ENCODE results near the gene NDUFS3.
"Not testable (repeated sequence)": the region's sequence is repeated elsewhere in the genome, so short reads cannot be mapped to it uniquely, and the experiment has no call there.

NDUFS3 gene

DNA sequence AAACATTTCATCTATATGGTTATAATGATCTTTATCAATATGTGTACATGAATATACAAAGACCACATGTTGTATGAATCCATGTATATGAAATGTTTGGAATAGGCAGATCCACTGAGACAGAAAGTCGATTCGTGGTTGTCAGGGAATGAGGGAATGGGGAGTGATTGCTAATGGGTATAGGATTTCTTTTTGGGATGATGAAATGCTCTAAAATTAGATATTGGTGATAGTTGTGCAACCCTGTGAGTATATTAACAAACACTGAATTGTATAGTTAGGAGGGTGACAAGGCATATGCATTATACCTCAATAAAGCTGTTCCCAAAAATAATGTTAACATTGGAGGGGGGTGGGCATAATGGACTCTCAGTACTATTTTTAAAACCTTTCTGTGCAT, 18.4 kb upstream of the NDUFS3 start:
- no peak for DNase-seq (ENCODE audit: low read depth)

- not testable (repeated sequence) for DNase-seq (ENCODE audit: low read depth)
These were observed 16.5 kb upstream of the NDUFS3 start for GRCh38 chr11:47562393-47562792.

- DNase-seq (ENCODE audit: low read depth) = not testable (repeated sequence)
These were observed 14.5 kb upstream of the NDUFS3 start for GRCh38 chr11:47564366-47564765.

- no peak for DNase-seq (ENCODE audit: low read depth)
These were observed 13.9 kb upstream of the NDUFS3 start for GRCh38 chr11:47564933-47565339.

GRCh38 chr11:47565340-47566148, 13.3 kb upstream of the NDUFS3 start, which contains the start of gene PTPMT1:
PTPMT1 (plus strand) TSS chr11:47565599; CDS start chr11:47565623, 24 bp downstream.
- peak; percentile 40 for DNase-seq (ENCODE audit: low read depth)

DNA sequence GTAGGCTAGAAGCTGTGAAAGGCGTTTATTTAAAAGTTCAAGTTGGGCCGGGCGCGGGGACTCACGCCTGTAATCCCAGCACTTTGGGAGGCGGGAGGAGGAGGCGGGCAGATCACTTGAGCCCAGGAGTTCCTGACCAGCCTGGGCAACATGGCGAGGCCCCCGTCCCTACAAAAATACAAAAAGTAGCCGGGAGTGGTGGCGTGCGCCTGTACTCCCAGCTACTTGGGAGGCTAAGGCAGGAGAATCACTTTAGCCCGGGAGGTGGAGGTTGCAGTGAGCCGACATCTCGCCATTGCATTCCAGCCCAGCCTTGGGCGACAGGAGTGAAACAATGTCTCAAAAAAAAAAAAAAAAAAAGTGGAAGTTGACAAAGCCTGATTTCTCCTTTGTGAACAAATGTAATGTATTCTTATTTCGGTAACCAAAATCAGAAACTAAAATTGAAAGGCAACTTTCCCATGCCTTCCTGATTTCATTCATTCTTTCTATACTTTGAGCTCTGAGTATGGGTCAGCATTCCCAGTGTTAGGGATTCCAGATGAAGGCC, 12.7 kb upstream of the NDUFS3 start:
- DNase-seq (ENCODE audit: low read depth) = no peak

DNA sequence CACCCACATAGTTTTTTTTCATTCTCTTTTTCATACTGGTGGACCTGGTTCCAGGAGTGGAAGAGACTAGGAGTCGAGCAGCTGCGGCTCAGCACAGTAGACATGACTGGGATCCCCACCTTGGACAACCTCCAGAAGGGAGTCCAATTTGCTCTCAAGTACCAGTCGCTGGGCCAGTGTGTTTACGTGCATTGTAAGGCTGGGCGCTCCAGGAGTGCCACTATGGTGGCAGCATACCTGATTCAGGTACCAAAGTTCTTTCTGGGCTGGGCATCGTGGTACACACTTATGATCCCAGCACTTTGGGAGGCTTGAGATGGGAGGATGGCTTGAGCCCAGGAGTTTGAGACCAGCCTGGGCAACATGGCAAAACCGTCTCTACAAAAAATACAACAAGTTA, 9.2 kb upstream of the NDUFS3 start:
- DNase-seq (ENCODE audit: low read depth) = no peak

DNA sequence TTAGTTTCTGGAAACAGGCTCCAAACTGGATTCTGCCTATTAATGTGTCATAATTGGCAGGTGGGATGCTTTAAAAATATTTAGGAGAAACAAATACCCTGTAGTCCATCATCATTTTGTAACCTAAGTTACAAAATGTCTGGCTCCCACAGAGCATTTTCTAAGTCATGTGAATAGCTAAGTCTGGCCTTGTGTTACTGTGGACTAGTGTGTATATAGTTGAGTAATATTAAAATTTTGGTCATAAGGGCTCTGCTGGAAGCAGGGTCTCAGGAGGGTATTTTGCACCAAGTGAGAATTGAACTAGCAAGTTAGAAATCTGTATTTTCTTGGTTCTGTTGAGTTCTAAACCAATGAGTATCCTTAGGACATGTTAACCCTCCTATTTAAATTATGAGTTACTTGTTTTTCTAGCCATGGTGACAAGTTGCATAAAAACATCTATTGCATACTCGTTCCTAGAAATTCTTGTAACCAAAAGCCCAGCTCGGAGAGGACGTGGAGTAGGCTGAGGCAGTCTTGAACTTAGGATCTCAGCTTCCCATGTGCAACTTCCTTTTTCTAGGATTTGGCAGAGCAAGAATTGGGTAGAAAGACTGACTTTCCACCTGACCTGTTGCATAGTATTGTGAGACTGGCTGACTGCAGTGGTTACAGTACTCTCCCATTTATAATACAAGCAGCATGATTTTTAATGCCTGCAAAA, 8.1 kb upstream of the NDUFS3 start:
- no peak for DNase-seq (ENCODE audit: low read depth)

- no peak for DNase-seq (ENCODE audit: low read depth)
These were observed 7.5 kb upstream of the NDUFS3 start for GRCh38 chr11:47571357-47571729.

- no peak for DNase-seq (ENCODE audit: low read depth)
These were observed 7.0 kb upstream of the NDUFS3 start for GRCh38 chr11:47571895-47572294.

DNA sequence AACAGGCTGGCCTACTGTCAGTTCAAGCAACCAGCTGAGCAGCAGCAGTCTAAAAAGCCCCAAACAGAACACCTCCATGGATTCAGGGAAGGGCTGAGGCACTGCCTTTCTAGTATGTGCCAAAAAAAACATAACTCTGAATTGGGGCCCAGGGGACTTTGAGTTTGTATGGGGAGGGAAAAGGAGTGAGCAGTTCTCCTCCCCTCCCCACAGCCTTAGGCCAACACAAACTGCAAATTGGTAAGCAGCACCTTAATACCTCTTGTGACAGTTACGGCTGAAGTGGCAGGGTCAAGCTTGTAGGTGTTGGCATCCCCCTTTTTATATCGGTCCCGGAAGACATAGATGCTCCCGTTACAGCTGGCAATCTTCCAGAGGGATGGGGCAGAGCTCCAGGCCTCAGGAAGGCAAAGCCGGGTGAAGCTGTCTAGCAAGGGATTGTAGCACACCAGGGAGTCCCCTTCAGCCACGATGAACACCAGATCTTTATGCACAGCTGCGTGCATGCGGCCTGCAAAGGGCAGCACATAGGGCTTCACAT, 6.1 kb upstream of the NDUFS3 start:
- DNase-seq (ENCODE audit: low read depth) = no peak

- DNase-seq (ENCODE audit: low read depth) = no peak
These were observed 5.6 kb upstream of the NDUFS3 start for GRCh38 chr11:47573321-47573720.

DNA sequence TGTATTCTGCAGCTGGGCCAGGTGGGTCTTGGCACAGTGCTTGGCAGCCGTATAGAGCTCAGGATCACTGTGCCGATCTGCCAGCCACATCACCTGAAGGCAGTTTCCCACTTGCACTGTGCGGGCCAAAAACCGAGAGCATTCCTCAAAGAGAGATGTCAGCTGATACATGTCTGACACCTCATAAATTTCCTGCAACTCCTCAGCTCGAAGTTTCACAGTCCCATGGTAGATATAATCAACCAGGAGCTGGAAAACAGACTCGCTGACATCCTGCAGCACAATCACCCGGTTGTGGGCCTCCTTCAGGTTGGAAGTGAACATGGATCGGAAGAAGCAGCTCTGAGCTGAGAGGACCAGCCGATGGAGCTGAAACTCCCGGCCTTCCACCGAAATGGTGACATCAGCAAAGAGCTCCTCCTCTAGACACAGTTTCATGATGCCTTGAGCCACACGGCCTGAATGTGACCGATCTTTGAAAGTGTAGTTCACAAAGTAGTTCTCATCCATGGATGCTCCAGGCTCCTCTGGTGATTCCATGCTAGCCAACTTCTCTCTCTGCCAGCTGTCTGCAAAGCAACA, 1.3 kb upstream of the NDUFS3 start:
- DNase-seq (ENCODE audit: low read depth) = no peak

DNA sequence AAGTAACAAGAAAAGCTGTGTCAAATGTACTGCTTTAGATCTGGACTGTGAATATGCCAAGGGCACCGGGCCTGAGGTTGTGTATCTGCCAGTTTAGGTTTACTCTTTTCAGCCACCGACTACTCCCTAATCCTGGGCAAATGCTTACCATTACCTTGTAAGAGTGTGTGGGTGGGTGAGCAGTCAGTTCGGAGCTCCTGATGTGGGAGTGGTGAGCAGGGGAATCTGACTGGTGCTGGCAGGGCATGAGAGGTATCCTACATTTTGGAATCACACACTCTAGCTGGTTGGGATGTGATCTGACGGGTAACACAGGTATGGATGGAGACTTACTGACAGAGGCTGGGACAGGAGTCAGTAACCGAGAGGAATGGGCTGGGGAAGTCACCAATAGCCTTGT, 5.0 kb downstream of the NDUFS3 start:
- no peak for DNase-seq (ENCODE audit: low read depth)

GRCh38 chr11:47586098-47586855, 7.4 kb downstream of the NDUFS3 start, which contains the start of gene FAM180B:
FAM180B (plus strand) TSS chr11:47586678; CDS start chr11:47586769, 91 bp downstream.
- DNase-seq (ENCODE audit: low read depth) = no peak

DNA sequence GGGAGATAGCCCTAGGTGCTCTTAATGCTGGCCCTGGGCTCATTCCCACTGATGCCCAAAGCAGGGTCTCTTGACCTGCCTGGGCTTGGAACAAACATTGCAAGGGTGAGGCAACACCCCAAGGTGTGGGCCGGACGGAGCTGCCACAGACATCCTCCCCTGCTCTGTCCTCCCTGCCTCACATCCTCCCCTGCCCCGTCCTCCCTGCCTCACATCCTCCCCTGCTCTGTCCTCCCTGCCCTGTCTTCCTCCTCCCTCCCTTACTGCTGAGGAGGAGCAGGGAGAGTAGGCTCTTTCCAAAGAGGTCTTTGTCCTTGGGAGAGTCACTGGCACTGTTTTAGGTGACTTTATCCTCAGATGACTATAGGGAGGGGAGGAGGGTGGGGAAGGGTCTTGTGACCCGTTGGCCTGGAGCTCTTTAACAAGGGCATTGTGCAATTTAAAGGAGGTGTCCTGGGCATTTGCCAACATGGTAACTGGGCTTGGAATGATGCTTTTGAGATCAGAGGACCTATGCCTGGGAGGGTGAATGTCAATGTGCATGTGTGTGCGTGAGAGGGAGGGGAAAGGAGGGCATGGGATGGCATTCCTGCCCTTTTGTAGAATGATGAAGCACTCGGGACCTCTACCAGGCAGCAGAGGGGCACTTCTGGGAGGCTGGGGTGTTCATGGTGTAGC, 8.3 kb downstream of the NDUFS3 start:
- no peak for DNase-seq (ENCODE audit: low read depth)

- DNase-seq (ENCODE audit: low read depth) = no peak
These were observed 9.0 kb downstream of the NDUFS3 start for GRCh38 chr11:47587723-47588326.

- DNase-seq (ENCODE audit: low read depth) = no peak
These were observed 10.2 kb downstream of the NDUFS3 start for GRCh38 chr11:47589118-47589517.

GRCh38 chr11:47589584-47589976, 10.7 kb downstream of the NDUFS3 start:
- DNase-seq (ENCODE audit: low read depth) = no peak

DNA sequence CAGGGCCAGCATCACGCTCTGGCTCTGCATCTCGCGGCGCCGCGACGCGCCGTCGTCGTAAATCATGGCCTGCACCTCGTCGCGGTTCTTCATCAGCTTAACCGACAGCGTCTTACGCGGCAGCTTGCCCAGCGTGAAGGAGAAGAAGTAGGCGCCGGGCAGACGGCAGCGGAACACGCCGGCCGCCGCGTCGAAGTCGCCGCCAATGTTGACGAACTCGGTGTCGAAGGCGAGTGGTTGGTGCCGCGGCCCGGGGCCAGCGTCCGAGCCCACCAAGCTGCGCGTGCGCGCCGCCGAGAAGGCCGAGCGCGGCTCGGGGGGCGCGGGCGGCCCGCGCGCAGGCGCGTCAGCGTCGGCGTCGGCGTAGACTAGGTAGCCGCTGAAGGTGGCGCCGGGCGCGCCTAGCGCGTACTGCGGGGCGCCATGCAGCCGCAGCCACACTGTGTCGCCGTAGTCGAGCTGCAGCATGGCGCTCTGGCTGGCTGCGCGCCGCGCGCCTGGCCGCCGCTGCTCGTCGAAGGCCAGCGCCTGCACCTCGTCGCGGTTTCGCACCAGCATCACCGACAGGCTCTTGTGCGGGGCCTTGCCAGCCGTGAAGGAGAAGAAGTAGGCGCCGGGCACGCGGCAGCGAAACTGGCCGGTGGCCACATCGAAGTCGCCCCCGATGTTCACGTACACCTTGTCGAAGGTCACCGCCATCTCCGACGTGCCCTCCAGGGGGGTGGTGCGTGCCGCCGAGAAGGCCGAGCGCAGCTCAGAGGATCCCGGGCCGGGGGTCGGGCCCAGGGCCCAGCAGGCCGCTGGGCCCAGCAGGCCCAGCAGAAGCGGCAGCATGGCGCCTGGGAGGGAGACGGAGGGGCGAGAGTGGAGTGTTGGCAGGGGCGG, 11.3 kb downstream of the NDUFS3 start:
- no peak for DNase-seq (ENCODE audit: low read depth)

Measured in stimulated activated CD8-positive, alpha-beta memory T cell treated with anti-CD3 and anti-CD28 coated beads, Interleukin-15, amount 100 ng/mL, for 24 hours (primary cell).